GM19324 (cell line): Measurements from ENCODE around the gene NPEPL1.

Experiments
- ATAC-seq: cut with Tn5 transposase; IDR thresholded peaks from one replicate; pipeline ENCODE4 v1.9.1; 2021; ENCODE audit warnings: mild to moderate bottlenecking, moderate library complexity; ENCODE audit not compliant: unreplicated experiment, low FRiP score

Gene NPEPL1

DNA sequence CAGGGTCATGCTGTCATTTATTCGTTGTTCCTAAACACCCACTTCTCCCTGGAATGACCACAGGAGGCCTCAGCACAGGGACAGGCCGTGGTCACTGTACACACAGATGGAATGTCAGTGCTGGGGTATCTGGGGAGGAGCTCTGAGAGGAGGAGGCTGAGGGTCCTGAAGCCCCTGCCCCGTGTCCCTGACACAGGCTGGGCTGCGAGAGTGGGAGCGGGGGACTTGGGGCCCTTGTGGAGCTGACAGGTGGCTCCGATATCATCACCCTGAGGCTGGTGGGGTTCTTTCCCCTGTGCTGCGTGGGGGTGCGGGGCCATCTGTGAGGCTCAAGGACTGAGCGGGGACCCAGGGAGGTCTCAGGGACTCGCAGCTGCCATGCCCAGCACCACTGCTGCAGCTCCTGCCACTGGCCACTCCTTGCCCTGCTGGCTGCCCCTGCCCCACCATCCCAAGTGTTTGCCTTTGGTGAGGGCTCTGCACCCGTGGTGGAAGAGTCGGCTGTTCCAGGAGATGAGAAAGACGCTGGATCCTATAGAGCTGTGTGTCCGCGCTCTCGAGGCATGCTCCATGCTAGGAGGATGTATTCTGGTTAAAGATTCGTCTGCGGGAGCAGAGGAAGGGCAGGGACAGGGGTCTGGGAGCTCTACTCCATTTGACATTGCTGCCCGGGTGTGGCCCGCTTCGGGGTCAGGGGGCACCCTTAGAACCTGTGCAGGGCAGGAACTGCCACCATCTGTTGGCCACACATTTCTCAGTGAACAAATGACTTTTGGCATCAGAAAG lies 18.9 kb downstream of the NPEPL1 start:
- no peak for ATAC-seq

DNA sequence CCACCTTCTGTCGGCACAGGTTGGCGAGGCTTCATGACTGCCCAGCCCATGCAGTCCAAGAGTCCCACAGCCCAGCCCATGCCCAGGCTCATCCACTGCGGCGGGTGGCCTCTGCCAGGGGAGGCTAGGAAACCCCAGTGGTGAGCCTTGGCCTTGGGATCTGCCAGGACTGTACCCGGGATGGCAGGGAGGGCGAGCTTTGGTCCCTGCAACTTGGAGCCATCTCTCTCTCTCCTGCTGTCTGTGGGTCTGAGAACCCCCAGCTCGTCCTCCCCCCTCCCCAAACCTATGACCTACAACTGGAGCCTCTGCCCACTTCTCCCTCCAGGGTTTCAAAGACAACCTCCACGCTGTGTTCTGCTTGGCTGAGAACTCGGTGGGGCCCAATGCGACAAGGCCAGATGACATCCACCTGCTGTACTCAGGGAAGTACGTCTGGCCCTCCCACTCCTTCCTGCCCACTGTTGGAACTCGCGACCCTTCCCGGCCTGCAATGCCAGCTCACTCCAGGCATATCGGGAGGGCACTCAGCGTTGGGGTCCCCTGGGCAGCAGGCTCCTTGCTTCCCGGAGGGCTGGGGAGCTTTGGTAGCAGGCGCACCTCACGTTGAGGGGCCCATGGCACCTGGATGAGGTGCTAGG lies 19.7 kb downstream of the NPEPL1 start:
- no peak for ATAC-seq

GRCh38 chr20:58712806-58713731 lies 20.5 kb downstream of the NPEPL1 start:
- ATAC-seq = no peak

GRCh38 chr20:58713801-58714339 lies 21.3 kb downstream of the NPEPL1 start:
- ATAC-seq = no peak

DNA sequence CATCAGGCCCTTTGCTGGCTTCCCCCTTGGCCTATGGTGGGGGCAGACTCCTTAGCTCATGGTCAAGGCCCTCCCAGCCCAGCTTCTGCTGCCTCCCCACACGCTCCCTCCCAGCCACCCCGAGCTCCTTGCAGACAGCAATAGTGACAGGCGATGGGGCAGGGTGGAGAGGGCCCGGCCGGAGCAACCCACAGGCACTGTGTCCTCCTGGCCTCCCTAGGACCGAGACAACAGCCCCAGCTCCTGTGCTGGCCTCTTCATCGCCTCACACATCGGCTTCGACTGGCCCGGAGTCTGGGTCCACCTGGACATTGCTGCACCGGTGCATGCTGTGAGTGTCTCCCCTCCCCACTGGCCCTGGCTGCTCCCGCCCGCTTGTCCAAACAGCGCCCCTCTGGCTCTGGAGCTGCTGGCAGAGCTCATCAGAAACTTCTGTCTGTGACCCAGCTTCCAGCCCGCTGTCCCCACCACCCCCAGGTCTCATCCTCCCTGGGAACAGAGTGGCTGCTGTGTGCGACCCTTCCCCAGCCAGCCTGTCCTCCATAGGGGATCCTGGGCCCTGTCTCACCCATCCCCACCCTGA lies 21.8 kb downstream of the NPEPL1 start:
- ATAC-seq = no peak

- no peak for ATAC-seq
Observed at GRCh38 chr20:58714923-58715351, 22.3 kb downstream of the NPEPL1 start.

DNA sequence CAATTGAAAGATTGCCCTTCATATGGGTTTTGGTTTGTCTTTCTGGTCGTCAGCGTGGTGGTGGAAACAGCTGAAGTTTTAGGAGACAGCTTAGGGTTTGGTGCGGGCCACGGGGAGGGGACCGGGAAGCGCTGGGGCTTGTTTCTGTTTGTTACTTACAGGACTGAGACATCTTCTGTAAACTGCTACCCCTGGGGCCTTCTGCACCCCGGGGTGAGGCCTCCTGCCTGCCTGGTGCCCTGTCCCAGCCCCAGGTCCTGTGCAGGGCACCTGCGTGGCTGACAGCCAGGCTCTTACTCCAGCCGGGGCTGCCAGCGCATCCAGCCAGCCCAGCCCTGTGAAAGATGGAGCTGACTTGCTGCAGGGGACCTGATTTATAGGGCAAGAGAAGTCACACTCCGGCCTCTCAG lies 22.8 kb downstream of the NPEPL1 start:
- ATAC-seq = no peak

GRCh38 chr20:58715801-58716475 lies 23.3 kb downstream of the NPEPL1 start:
- ATAC-seq = no peak

DNA sequence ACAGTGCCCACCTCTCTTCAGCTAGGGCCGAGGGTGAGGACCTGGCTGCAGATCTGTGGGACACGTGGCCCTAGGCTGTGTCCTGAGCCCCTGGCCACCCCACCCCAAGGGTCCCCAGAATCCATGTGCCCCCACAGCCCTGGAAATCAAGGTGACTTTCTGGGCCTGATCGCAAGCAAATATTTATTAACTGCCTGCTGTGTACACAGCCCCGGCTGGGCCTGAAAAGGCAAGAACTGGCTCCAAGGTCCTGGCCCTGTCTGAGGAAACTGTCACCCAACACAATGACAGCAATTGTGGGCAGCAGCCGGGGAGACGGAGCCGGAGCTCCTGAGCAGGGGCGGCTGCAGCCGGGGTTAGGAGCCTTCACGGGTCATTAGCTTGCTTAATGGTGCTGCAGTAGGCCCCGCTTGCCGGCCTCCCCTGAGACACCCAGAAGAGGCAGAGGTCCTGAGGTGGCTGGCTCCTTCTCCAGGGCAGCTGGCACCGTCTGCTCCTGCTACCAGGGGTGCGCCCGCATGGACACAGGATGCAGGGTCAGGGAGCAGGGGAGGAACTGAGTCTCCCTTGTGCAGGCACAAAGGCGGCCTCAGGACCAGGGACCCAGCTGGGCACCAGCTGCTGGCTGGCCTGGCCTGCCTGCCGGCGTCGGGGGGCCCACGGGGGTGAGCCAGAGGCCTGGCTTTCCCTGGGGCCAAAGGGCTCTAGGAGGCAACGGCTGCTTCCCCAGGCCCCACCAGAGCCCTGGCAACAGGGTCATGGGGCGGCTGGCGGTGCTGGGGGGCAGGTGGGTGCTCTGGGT lies 24.1 kb downstream of the NPEPL1 start:
- no peak for ATAC-seq

DNA sequence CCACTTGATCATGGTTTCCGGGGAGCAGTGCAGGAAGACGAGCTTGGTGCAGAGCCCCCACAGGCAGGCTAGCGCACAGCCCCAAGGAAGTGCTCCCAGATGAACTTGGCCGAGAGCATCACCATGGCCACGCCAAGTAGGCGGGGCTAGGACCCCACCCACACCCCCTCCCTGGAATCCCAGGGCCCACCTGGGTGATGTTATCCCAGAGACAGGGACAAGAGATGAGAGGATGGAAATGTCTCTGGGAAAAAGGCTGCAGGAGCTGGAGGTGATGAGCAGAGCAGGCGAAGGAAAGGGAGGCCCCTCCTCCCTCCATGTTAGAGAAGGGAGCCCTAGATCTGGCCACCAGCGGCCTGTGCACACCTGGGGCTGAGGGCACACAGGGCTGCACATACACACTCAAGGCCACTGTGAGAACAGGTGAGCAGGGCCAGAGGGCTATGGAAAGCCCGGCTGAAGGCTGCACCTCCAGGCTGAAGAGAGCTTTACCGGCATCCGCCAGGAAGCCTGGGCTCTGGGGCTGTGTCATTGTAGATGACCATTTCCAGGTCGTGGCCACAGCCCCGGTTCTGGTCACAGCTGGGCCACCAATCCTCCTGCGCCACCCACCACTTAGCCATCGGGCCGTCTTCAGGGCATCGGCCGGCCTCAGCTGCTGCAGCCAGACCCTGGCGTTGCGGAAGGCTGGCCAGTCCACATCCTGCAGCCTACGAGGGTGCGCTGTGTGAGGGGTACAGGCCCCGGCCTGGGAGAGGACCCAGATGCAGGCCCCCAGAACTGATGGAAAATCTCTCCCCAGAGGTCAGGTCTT lies 24.9 kb downstream of the NPEPL1 start:
- no peak for ATAC-seq

- ATAC-seq = no peak
Observed at GRCh38 chr20:58718121-58718563, 25.5 kb downstream of the NPEPL1 start.

DNA sequence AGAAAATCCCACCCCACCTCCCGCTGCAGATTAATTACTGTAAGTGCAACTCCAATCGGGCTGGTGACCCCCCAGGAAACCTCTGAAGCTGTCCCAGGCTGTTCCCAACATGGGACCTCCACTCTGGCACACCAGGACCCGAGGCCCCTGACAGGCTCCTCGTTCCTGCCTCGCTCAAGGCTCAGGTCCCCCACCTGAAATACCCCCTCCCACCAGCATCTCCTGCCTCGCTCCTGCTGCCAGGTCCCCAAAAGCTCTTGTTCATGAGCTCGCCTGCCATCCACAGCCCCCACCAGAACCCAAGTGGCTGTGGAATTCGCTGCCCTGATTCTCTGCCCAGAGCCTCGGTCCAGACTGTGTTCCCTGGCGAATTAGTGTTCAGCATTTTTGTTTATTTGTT lies 26.1 kb downstream of the NPEPL1 start:
- ATAC-seq = no peak

- ATAC-seq = no peak
Observed at GRCh38 chr20:58719258-58719657, 26.7 kb downstream of the NPEPL1 start.

GRCh38 chr20:58719971-58720371 lies 27.4 kb downstream of the NPEPL1 start:
- ATAC-seq = no peak

DNA sequence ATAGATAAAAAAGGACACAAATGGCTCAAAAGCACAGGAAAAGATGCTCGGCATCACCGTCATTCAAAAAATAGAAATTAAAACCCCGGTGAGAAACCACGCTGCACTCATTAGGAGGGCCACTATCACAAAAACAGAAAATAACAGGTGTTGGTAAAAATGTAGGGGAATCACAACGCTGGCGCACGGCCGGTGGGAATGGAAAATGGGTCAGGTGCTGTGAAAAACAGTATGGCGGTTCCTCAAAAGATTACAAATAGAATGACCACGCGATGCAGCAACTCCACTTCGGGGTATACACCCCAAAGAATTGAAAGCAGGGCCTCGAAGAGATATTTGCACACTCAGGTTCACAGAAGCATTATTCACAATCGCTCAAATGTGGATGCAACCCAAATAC lies 28.3 kb downstream of the NPEPL1 start:
- ATAC-seq = no peak

- ATAC-seq = no peak
Observed at GRCh38 chr20:58721951-58722778, 29.6 kb downstream of the NPEPL1 start.

DNA sequence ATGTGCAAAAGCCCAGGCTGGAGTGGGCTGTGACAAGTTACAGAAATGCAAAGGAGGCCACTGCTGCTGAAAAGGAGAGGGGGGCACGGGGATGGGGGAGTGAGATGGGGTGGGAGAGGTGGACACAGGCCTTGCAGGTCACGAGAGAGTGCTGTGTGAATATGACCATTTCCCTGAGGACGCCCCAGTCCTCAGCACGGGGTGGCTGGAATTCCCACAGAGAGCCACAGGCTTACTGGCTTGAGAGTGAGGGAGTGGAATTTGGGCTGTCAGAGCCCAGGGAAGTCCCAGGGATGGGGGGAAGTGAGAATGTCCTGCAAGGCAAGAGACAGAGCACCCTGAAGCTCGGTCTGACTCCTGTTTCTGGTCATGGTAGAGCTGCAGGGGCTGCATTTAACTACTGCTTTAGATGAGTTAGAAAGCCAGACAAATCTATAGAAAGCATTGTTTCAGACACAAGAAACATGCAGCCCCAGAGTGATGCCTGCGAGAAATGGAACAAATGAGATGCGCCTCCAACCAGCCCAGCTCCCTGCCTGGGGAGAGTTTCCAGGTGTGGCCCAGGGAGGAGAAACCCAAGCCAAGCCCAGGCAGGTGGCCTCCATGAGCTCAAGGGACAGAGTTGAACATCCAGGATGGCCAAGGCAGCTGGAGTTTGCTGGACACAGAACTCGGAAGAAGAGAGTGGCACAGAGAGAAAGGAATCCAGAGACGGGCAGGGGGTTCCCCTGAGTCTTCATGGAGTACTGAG lies 30.5 kb downstream of the NPEPL1 start:
- no peak for ATAC-seq
